Fibroblast of gingiva (primary cell): ENCODE results near the gene KRABD2.
A peak's percentile ranks its signal among the peaks of the same experiment; 100 is the strongest.
"Not testable (repeated sequence)": the region's sequence is repeated elsewhere in the genome, so short reads cannot be mapped to it uniquely, and the experiment has no call there.

Experiments used
- DNase-seq: peaks from one replicate; pipeline ENCODE4 v3.0.0-alpha.2; 2011; ENCODE audit warnings: low read depth

Gene KRABD2

DNA sequence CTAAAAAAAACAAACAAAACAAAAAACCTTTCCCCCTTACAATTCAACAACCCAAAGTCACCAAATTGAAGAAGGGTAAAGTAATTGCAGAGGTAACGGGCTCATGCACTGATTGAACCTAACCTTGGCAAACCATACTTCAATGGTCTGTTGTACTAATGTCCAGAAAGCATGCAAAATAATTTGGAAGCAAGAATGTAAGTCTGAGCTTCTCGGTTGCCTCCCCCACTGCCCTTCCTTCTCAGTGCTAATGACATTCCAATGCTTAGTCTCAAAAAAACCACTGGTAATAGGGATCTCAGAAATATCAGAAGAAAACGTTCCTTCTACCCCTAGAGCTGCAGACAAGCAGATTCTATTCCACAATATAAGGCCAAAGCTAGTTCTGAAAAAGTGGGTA lies 15.8 kb downstream of the KRABD2 start:
- no peak for DNase-seq

DNA sequence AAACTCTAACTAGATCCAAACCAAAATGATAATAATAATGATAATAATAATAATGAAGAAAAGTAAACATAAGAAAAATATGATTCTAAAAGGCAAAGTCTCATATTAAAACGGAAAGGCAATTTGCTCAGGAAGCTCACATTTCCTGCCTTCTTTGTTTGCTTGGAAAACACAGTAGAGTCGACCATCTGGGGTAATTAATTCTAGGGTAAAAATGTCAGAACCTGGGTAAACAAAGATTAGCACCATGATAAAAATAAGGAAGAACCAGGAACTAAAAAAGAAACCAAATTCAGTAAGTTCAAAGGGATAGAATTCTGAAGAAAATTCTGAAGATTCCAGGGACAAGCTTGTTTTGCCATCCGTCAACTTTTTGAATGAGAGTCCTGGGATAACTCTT lies 16.2 kb downstream of the KRABD2 start:
- no peak for DNase-seq

DNA sequence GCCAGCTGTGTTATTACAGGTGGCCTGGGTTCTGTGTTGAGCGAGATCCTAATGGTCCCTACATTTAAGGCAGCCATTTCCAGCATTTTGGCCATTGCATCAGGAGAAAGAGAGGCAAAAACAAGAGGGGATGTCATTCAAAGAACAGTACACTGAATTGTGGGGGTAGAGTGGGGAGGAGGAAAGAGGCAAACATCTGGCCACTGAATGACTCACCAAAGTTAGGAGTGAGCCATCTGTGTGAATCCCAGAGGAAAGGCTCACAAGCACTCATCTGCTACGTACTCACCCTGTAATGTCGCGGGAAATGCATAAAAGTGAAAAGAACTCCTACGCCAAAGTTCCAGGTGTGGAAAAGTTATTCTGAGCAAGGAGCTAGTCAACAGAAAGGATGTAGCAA lies 16.7 kb downstream of the KRABD2 start:
- peak; percentile 72 for DNase-seq

DNA sequence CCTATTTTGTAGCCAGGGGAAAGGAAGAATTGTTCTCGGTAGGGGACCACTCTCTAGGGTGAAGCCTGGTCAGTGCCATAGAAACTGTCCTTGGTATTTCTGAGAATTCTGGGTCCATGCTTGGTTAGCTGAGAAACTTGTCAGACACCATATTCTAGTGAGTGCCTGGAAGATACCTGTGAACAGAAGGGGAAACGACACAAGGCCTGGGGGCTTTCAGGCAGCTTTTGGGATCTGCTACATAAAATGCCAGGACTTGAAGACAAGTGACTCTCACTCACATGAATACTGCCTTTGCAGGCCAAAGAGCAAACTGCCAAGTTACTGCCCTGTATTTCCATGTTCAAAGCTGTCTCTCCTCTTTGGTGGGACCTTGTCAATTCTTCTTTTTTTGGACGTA lies 18.6 kb downstream of the KRABD2 start:
- no peak for DNase-seq

DNA sequence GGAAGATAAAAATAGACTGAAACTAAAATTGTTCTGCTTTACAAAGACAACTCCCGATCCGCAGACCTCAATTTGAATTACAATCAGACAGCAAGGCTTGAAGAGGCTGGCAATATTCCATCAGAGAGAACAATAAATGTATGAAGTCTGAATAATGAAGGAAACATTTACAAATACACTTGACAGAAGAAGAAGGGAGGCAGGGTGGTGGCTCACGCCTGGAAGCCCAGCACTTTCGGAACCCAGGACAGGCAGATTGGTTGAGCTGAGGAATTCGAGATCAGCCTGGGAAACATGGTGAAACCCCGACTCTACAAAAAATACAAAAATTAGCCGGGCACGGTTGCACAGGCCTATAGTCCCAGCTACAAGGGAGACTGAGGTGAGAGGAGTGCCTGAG lies 22.3 kb downstream of the KRABD2 start:
- no peak for DNase-seq

DNA sequence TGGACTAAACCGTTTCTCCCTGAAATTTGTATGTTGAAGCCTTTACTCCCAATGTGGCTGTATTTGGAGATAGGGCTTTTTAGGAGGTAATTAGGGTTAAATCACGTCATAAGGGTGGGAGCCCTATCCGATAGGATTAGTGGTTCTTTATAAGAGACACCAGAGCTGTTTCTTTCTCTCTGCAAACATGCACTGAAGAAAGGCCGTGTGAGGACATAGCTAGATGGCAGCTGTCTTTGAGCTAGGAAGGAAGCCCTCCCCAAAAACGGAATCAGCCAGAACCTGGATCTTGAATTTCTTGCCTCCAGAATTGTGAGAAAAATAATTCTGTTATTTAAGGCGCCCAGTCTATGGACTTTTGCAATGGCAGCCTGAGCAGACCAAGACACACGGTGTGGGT lies 22.8 kb downstream of the KRABD2 start:
- DNase-seq: no peak

DNA sequence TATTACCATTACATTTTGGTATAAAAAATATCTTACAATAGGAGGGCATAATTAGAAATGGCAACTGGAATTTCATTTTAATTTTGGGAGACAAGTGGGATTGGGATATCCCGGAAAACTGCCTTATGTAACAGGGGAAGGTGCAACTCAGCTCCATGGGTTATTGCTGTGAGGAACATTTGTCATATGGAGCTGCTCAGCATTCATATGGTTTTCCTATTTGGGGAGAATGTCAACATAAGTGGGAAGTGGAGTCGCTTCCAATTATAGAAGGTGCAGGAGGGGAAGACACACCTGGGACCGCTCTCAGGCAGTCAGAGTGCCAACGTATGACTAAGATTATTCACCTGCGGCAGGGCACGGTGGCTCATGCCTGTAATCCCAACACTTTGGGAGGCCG lies 26.2 kb downstream of the KRABD2 start:
- DNase-seq: no peak

DNA sequence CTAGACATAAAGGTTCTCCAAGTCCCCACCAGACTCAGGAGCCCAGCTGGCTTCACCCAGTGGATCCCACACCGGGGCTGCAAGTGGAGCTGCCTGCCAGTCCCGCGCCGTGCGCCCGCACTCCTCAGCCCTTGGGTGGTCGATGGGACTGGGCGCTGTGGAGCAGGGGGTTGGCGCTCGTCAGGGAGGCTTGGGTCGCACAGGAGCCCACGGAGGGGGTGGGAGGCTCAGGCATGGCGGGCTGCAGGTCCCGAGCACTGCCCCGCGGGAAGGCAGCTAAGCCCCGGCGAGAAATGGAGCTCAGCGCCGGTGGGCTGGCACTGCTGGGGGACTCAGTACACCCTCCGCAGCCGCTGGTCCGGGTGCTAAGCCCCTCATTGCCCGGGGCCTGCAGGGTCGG lies 29.5 kb downstream of the KRABD2 start:
- not testable (repeated sequence) for DNase-seq

DNA sequence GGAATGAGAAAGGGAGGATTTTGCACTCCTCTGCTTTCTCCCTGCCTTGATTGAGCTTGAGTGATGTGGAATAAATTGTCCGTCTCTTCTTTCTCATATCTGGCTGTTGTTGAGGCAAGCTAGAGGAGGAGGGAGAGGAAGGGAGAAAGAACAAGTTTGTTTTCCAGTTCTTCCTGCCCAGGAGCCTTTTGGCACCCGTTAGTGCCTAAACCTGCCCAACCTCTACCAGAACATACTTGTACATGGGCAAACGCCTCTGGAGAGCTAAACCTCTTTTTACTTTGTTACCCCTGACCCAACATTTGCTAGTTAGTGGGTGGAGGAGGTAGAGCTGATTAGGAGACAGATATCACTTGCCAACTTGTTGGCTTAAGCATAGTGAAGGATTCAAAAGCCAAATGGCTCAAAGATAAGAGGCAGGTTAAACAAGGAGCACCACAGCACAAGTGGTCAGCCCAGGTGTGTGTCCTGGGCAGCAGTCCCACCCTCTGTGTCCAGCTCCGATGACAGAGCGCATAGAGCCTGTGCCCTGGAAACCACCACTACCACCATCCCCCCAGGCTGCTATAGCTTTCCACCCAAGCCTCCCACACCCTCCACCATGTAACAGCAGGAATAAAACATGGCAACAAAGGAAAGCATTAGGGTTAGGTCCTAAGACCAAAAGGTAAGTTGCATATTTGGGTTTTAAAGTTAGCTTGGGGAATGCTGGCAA lies 30.4 kb downstream of the KRABD2 start:
- DNase-seq: no peak

DNA sequence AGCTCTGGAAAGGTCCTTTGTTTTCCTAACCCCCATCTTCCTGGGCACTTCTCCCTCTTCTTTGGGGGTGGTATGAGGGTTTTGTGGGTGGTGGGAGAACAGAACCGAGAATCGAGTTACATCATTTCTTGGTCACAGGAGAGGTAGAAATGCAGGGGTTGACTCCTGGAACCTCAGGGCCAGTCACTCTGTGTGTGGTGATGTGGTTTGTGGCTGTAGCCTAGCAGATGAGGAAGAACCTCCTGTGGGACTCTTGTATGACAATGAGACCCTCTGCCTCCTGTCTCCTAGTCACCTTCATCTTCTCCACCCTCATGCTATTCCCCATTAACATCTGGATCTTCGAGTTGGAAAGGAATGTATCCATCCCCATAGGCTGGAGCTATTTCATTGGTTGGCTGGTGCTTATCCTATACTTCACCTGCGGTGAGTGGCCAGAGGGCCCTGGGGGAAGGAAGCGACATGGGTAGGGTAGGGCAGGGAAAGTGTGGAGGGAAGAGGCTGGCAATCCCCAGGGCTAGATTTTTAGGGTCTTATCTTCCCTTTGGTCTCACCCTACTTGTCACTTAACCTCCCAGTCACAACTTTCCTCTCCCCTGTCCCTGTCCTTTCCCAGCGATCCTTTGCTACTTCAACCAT lies 31.3 kb downstream of the KRABD2 start:
- no peak for DNase-seq

DNA sequence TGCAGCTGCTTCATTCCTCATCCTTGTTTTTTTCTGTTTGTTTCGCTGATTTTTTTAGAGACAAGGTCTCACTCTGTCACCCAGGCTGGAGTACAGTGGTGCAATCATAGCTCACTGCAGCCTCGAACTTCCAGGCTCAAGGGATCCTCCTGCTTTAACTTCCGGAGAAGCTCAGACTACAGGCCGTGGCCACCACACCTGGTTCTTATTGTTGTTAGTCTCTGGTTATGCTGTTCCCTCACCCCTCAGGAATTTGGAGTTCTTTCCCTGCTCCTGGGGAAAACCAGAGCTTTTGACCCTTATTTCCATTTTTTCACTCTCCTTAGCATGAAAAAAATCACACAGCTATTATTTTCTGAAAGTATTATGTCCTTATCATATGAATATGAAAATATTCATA lies 35.0 kb downstream of the KRABD2 start:
- DNase-seq: no peak

DNA sequence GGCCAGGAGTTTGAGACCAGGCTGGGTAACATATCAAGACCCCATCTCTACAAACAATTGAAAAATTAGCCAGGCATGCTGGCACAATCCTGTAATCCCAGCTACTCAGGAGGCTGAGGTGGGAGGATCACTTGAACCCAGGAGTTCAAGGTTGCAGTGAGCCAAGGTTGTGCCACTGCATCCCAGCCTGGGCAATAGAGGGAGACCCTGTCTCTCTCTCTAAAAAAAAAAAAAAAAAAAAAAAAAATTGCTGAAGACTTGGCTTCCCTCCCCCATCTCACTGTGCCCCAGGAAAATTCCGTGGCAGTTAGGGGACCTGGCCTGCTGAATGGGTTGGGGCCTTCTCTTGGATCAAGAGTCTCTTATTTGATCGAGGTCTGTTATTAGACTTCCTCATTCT lies 37.0 kb downstream of the KRABD2 start, which contains the start of gene ODF4:
Gene ODF4 (plus strand): TSS at position 301 of the 400 bp plus-strand sequence. CDS start 212 bp downstream, outside the sequence.
- DNase-seq: no peak

DNA sequence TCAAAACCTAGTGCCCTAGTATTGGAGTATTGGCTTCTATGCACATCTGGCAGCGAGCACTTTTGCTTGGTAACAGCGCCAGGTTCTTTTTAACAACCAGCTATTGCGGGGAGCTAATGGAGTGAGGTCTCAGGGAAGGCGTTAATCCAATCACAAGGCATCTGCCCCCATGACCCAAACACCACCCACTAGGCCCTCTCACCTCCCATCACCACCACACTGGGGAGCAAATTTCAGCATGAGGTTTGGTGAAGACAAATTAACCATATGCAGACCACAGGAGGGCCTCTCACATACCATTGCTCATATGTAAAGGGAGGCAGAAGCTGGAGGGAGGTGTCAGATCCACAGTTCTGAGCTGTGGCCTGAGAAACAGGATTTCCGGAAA lies 37.8 kb downstream of the KRABD2 start:
- DNase-seq: no peak

DNA sequence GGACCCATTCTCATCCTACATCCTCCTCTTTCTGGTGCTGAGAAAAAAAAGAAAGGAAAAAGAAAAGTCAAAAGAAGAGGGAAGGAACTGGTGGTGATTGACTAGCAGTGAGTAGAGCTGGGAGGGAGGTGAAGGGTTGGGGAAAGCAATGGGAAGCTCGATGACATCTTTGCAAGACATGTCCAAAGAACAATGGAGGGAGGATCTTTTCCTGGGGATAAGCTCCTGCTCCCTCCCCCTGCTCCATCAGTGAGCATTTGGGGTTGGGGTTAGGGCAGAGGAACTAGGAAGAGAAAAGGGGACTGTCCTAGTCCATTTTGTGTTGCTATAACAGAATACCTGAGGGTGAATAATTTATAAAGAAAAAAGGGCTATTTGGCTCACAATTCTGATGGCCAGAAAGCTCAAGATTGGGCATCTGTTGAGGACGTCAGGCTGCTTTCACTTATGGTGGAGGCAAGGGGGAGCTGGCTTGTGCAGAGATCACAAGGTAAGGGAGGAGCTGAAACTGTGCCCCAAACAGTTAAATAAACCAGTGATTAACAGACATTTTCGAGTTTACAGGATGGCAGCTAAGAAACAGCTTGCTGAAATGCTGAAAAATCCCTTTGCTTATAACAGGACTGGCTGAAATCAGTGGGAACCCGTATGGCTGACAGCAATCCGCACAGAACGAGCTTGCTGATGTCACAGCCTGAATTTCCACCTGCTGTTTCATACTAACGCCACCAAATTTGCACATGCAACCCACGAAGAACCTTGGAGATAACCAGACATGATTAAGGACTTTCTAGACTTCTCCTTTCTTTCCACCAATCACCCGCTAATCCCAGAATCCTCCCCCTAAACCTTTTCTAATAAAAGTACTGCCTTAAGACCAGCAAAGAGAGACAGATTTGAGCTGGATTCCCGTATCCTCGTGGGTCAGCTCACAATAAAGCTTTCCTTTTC lies 38.4 kb downstream of the KRABD2 start:
- no peak for DNase-seq

DNA sequence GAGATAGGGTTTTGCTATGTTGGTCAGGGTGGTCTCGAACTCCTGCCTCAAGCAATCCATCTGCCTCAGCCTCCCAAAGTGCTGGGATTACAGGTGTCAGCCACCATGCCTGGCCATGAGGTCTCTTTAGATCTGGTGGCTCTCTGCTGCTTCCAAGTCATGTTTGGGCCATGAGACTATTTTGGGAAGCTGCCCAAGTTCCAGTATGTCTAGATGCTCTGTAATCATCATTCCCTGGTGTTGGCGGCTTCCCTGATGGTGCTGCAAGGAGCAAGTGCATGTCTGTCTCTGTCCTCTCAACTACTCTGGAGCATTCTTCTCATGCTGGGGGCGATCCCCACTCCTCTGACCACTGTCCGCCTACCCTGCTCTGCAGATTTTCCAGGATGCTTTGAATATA lies 43.2 kb downstream of the KRABD2 start:
- no peak for DNase-seq

DNA sequence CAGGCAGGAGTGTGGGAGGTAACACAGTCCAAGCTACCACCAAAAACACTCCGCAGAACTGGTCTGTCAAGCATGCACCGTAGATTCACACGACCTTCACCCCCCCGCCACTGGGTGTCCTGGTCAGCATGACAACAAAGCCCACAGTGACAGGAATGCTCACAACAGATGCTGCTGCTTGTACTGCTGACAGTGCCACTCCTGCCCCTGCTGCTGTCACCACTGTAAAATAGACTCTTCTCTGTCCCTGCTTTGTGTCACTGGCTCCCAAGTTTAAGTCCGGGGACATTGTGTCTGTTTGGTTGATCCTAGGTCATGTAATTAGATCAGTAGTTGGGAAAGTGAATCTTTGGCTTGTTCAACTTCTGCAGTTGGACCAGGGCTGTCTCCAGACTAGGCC lies 43.8 kb downstream of the KRABD2 start:
- no peak for DNase-seq

DNA sequence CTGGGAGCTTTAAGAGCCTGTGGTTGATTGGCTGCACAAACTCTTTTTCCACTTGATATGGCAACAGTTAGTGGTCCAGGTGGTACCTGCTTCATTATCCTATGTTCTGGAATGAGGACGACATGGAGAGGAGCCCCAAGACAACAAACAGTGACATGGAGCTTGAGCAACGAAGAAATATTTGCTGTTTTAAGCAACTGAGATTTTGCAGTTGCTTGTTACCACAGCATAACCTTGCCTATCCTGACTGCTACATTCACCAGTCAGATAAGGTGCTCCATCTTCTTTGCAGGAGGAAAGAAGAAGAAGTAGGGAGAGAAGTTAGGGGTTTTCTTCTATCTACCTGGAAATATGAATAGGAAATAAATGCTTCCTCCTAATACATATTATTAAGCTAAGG lies 44.4 kb downstream of the KRABD2 start:
- DNase-seq: no peak

DNA sequence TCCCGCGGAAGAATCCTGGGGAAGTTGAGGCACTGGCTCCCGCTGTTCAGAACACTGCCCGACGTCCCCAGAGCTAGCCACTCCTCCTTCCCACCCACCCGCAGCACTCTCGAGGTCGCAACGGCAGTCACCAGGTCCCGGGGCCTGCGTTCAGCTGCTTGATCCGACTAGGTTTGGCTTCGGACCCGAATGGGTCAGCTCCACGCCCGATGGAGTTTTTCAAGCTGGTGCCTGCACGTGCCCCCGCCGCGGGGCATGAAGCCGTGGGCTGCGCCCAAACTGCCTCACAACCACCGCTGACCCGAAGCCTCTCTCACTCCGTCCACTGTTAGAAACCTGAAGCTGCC lies 49.2 kb downstream of the KRABD2 start:
- DNase-seq: no peak
